Stimulated activated CD4-positive, alpha-beta T cell treated with anti-CD3 and anti-CD28 coated beads, Interleukin-12 subunit alpha, Interleukin-12 subunit beta, amount 100 ng/mL, for 48 hours (primary cell): ENCODE data around the gene PADI4.
"Not testable (repeated sequence)": the region's sequence is repeated elsewhere in the genome, so short reads cannot be mapped to it uniquely, and the experiment has no call there.

Source experiments
- DNase-seq, 3 donors: peaks; one replicate each; pipeline ENCODE4 v3.0.0-alpha.2; 2020; ENCODE audit warnings: low read depth in 2 of 3, low spot score in 1 of 3

PADI4 gene

GRCh38 chr1:17313530-17314309 is 5.7 kb downstream of the PADI4 start:
- no peak for DNase-seq

GRCh38 chr1:17314491-17314971 is 6.5 kb downstream of the PADI4 start:
- DNase-seq, result no peak

GRCh38 chr1:17315542-17316130 is 7.6 kb downstream of the PADI4 start:
- DNase-seq, result no peak

DNA sequence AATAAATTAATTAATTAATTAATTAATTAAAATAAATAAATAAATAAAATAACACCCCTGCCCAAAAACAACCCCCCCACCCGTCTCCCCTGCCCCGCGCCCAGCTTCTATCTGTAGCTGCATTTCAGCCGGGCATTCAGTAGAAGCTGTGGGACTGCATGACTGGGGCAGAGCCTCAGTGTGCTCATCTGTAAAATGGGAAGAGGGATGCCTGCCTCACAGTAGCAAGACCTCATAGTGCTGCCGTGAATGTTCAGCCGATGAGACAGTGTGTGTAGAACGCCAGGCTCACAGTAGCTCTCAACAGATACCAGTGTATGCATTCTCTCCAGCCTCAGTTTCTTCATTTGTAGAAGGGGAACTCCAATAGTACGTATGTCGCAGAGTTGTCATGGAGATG is 8.7 kb downstream of the PADI4 start:
- no peak for DNase-seq

- DNase-seq, result no peak
Measured at GRCh38 chr1:17318262-17318661, 10.3 kb downstream of the PADI4 start.

DNA sequence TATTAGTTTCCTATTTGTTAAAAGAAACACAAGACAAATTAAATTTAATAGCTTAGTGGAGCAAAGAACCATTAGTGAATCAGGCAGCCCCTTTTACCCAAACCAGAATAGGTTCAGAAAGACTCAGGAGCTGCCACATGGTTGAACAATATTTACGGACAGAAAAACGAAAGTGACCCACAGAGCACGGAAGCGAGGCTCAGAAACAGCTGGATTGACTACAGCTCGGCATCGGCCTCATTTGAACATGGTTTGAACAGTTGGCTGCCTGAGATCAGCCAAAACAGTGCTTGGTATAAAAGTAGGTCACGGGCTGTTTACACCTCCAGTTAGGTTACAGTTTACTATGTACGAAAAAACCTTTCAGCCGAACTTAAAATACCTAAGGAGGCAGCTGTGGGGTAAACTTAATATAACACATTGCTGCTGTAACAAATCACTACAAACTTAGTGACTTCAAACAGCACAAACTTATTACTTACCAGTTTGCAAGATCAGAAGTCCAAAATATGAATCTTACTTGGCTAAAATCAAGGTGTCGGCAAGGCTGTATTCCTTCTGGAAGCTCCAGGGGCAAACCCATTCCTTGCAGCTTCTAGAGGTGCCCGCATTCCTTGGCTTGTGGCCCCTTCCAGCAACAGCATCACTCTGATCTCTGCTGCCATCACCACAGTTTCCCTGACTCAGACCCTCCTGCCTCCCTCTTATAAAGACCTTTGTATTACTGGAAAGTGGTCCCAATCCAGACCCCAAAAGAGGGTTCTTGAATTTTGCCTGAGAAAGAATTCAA is 11.8 kb downstream of the PADI4 start:
- DNase-seq, result no peak

GRCh38 chr1:17321857-17322390 is 13.9 kb downstream of the PADI4 start:
- not testable (repeated sequence) for DNase-seq

- no peak for DNase-seq
Measured at GRCh38 chr1:17328855-17329254, 20.9 kb downstream of the PADI4 start.

- DNase-seq, result no peak
Measured at GRCh38 chr1:17329610-17330009, 21.6 kb downstream of the PADI4 start.

DNA sequence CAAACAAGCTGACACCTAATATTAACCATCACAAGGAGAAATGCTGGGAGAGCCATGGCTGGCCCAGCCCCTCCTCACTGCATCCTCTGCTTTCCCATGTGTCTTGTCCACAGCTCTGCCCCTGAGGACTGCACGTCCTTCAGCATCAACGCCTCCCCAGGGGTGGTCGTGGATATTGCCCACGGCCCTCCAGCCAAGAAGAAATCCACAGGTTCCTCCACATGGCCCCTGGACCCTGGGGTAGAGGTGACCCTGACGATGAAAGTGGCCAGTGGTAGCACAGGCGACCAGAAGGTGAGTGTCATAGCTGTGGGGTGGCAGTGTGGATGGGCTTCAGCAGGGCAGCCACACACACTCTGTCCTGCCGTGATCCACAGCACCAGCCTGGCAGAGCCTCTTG is 22.9 kb downstream of the PADI4 start:
- DNase-seq, result no peak

DNA sequence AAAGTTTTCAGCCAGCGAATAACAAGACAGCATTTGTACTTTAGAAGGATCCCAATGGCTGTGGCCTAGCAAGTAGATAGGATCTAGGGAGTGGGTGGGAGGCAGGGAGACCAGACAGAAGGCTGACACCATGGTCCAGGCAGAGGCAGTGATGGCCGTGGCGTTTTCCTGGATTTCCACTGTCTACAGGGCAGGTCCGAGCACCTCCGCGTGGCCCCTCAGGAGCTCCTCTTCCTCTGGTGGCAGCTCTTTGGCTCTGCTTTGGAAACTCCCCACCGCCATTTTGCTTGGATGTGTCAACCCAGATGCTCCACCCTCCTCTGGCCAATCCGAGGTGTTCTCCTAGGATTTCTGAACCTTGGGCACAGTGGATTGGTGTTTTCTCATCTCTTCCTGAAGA is 25.1 kb downstream of the PADI4 start:
- no peak for DNase-seq

DNA sequence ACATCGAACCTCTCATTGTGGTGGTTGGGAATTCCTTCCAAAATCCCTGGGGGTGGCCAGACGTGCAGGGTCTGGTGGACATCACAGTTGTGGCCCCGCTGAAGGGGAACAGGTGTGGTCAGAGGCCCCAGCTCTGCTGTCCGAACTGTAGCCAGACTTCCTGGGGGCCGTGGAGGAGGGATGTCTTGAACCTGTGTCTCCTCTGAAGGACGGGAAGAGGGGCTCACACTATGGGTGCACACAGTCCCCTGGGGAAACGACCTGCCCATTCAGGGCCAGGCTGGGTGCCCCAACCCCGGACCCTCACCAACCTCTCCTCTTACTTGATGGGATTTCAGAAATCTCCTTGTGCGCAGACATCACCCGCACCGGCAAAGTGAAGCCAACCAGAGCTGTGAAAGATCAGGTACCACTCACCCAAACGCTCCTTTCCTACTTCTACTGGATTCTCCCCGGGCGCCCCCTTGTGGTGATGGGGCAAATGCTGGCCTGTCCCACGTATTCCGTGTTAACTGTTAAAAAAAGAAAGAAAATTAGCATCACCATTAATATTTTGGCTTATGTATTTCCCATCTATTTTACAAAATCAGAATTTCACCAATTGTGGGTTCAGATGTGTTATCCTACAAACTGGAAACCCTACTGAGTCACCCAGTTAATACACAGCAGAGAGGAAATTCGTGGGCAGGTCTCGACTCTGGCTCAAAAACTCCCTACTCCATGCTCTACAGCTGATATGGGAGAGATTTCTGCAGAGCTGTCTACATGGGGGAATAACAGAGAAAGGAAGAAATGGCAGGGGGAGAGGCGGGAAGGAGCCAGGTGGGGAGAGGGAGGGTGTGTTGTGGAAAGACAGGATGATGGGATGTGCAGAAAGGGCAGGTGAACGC is 28.1 kb downstream of the PADI4 start:
- peak; percentile 33 to 66 (median 64) for DNase-seq

- no peak for DNase-seq
Measured at GRCh38 chr1:17338706-17339493, 30.9 kb downstream of the PADI4 start.

GRCh38 chr1:17339521-17339920 is 31.5 kb downstream of the PADI4 start:
- no peak for DNase-seq

DNA sequence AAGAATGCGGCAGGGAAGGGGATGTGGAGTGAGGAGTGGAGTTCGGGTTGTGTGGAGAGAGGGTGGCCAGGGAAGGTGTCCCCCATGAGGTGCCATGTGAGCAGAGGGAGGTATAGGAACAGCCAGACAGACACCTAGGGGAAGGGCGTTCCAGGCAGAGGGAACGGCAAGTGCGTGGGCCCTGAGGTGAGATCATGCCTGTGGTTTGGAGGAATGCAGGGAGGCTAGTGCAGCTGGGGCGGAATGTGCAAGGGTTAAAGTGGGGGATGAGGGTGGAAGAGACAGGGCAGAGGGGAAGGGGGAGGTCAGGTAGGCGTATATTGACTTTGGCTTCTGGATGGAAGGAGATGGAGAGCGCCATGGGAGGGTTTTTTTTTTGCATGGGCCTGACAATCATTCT is 32.4 kb downstream of the PADI4 start:
- no peak for DNase-seq

GRCh38 chr1:17342014-17342441 is 34.0 kb downstream of the PADI4 start:
- DNase-seq, result no peak

DNA sequence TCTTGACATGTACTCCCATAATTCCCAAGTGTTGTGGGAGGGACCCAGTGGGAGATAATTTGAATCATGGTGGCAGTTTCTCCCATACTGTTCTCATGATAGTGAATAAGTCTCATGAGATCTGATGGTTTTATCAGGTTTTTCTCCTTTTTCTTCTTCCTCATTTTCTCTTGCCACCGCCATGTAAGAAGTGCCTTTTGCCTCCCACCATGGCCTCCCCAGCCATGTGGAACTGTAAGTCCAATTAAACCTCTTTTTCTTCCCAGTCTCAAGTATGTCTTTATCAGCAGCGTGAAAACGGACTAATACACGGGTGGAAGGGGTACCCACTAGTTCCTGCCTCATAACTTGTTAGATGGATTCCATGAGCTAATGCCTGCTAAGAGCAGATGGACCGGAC is 37.5 kb downstream of the PADI4 start:
- not testable (repeated sequence) for DNase-seq

- no peak for DNase-seq
Measured at GRCh38 chr1:17346046-17346789, 38.2 kb downstream of the PADI4 start.
